Stomach (tissue), 9 donors: ENCODE measurements around the gene ATF5. TPM values are rescaled to one million over a fixed set of nuclear protein-coding genes. Genes with fewer than 3 reads are reported as not detected.

Experiments used
- DNase-seq, 2 donors: peaks; one replicate each; pipeline versions ENCODE4 v3.0.0 to v3.0.0-alpha.2; 2013 to 2019
- H3K27ac ChIP-seq, 5 donors: fragments of 200-600 bp in 4 of 5; sonication (generic) in 4 of 5; one replicate each; pipeline ENCODE4 v1.5.1; 2013 to 2019; ENCODE audit warnings: mild to moderate bottlenecking in 1 of 5, moderate library complexity in 1 of 5
- H3K27me3 ChIP-seq, 3 donors: fragments of 200-600 bp; sonication (generic); one replicate each; pipeline ENCODE4 v1.5.1; 2017 to 2019; ENCODE audit warnings: mixed run types in 1 of 3
- H3K36me3 ChIP-seq, 4 donors: fragments of 200-600 bp; sonication (generic); 1 replicate in 3 of 4; 2 replicates in 1 of 4; pipeline ENCODE4 v1.5.1; 2016 to 2019
- H3K4me1 ChIP-seq, 4 donors: fragments of 200-600 bp; sonication (generic); one replicate each; pipeline ENCODE4 v1.5.1; 2016 to 2019
- H3K4me3 ChIP-seq, 4 donors: fragments of 200-600 bp; sonication (generic) in 3 of 4; one replicate each; pipeline ENCODE4 v1.5.1; 2016 to 2019; ENCODE audit warnings: mild to moderate bottlenecking in 1 of 4
- H3K9me3 ChIP-seq, 4 donors: fragments of 200-600 bp; sonication (generic); one replicate each; pipeline ENCODE4 v1.5.1; 2016 to 2019
- CTCF ChIP-seq, 7 experiments: fragments of 450-650 bp in 4 of 7; fragments of 200-600 bp in 3 of 7; sonication (generic) in 3 of 7; IDR thresholded peaks; one replicate each; pipeline ENCODE4 v1.5.1; 2016 to 2019; ENCODE audit warnings: antibody characterized with exemption in 7 of 7, control low read depth in 2 of 7, mild to moderate bottlenecking in 1 of 7
- EP300 ChIP-seq: sonication (generic); formaldehyde crosslinking; IDR thresholded peaks from one replicate; pipeline ENCODE4 v1.6.1; 2017; ENCODE audit warnings: antibody characterized with exemption
- POLR2A ChIP-seq, 4 donors: fragments of 450-650 bp; IDR thresholded peaks; one replicate each; pipeline ENCODE4 v1.6.1; 2016; ENCODE audit warnings: antibody characterized with exemption in 4 of 4, control low read depth in 2 of 4, mild to moderate bottlenecking in 1 of 4, moderate library complexity in 1 of 4
- POLR2AphosphoS5 ChIP-seq, 3 donors: sonication (generic); formaldehyde crosslinking; IDR thresholded peaks; one replicate each; pipeline ENCODE4 v1.6.1; 2016; ENCODE audit warnings: antibody characterized with exemption in 3 of 3
- WGBS, 5 donors: extraction: QIAGEN DNeasy Blood & Tissue Kit in 3 of 5; methylation state at CpG; one replicate each; pipeline versions ENCODE4 v1.1.5 to v1.1.7; 2013 to 2018; 5-methylcytosine and 5-hydroxymethylcytosine counted together
- intact Hi-C: fragments of 100-400 bp; cut with DNase I; formaldehyde crosslinking; loops from one replicate; pipeline ENCODE4 v1.15.1; 2023; ENCODE audit warnings: low total_unique reads
- polyA plus RNA-seq, 3 donors: library from polyadenylated mRNA; stranded (reverse); fragments of 200-250 nt; gene quantifications; one replicate each; pipeline ENCODE4 v1.2.3, GENCODE V29; 2013
- total RNA-seq, 5 donors: library from RNA; depleted of rRNA; stranded (reverse); fragments of >200 nt; gene quantifications; one replicate each; pipeline versions ENCODE4 v1.1.0 to v1.2.3, GENCODE V29; 2014 to 2016
- donor health status: healthy with polysubstance abuse.
- donor health status: Bipolar disorder and iron deficiency.
- donor health status: healthy.

ATF5 gene
- total and polyA plus RNA-seq, 8 donors = 2.2 to 40.3 (median 9.9) TPM

GRCh38 chr19:49913720-49914119 is 15.3 kb upstream of the ATF5 start:
- TF ChIP-seq EP300 (no peak), POLR2AphosphoS5 (IDR thresholded peaks at IDR 0.05) (no peak), POLR2A (IDR thresholded peaks at IDR 0.05) (no peak), CTCF (IDR thresholded peaks at IDR 0.05) (no peak)
- no peak overlapping the region for H3K27ac ChIP-seq

DNA sequence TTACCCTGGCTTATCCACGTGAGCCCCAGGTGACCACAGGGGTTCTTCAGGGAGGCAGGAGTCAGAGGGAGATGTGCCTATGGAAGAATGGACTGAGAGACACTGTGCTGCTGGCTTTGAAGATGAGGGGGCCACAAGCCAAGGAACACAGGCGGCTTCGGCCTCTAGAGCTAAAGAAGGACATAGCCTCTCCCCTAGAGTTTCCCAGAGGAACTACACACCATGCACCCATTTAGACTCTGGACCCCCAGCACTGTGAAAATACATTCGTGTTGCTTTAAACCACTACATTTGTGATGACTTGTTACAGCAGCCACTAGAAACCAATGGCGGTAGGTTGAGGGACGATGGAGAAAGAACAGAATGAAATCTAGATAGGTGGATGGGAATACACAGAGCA is 13.7 kb upstream of the ATF5 start:
- Histone ChIP-seq H3K27ac (no peak overlapping the region), H3K4me1 (peaks cover 0 to 14% (median 6%) of the 10 kb centered on the region in 4 donors), H3K9me3 (no peaks in the 10 kb centered on the region), H3K4me3 (no peak overlapping the region), H3K27me3 (no peaks in the 10 kb centered on the region), H3K36me3 (peaks cover 0 to 87% (median 65%) of the 10 kb centered on the region in 4 donors)
- TF ChIP-seq POLR2AphosphoS5 (IDR thresholded peaks at IDR 0.05) (no peak), POLR2A (IDR thresholded peaks at IDR 0.05) (no peak), CTCF (IDR thresholded peaks at IDR 0.05) (no peak), EP300 (no peak)
- intact Hi-C loops = no loop called here
- 96 to 100% (median 99%) methylated on average over 6 of the region's 6 CpGs for WGBS, 5 donors
- no peak for DNase-seq

More at GRCh38 chr19:49913720-49914119, 15.3 kb upstream of the ATF5 start:
- DNase-seq = no peak
- Histone ChIP-seq H3K4me1 (peaks cover 0 to 14% (median 6%) of the 10 kb centered on the region in 4 donors), H3K36me3 (peaks cover 7 to 87% (median 76%) of the 10 kb centered on the region in 4 donors), H3K27me3 (no peaks in the 10 kb centered on the region), H3K9me3 (no peaks in the 10 kb centered on the region), H3K4me3 (no peak overlapping the region)
- intact Hi-C loops = no loop called here
- 86 to 94% (median 91%) methylated on average over 10 of the region's 10 CpGs for WGBS, 5 donors

DNA sequence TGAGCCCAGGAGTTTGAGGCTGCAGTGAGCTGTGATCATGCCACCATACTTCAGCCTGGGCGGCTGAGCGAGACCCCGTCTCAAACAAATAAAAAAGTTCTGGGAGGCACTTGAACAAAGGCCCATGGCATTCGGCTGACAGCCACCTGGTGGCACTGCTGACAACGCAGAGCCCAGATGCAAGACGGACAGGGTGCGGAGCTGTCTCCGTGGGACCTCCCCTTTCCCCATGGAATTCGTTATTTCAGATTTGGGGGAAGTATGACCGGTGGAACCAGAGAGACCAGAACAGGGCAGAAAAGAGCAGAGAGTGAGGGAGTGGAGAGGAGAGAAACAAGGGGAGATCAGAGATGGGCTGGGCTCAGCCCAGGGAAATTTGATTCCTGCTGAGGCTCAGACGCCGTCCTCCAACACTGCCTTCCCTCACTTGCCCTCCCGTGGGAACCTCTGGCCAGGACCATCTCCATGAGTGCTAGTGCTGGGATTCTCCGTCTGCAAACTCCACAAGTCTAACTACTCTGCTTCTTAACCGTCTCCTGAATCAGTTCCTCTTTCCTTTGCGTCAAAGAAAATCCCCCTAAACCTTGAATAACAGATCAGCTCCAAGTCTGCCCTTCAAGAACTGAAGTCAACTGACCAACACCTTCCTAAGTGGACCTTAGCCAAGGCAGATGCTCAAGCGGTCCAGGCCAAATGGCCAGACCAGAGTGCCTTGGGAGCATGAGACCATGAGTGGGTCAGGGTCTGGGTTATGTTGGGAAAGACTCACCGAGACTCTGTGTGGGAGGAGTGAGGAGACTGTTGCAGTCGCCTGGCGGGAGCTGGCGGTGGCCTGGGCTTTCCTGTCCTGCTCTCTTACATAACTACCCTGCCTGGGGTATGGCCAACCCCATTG is 11.9 kb upstream of the ATF5 start:
- no peak for TF ChIP-seq EP300
- TF ChIP-seq CTCF (IDR thresholded peaks at IDR 0.05) = no peak
- TF ChIP-seq POLR2AphosphoS5 (IDR thresholded peaks at IDR 0.05) = no peak
- no peak for TF ChIP-seq POLR2A (IDR thresholded peaks at IDR 0.05)
- Histone ChIP-seq H3K27me3 (no peaks in the 10 kb centered on the region), H3K9me3 (no peaks in the 10 kb centered on the region), H3K4me1 (peaks cover 0 to 3% (median 0%) of the 10 kb centered on the region in 4 donors), H3K27ac (no peak overlapping the region), H3K4me3 (no peak overlapping the region), H3K36me3 (peaks cover 0 to 98% (median 78%) of the 10 kb centered on the region in 4 donors)
- 81 to 87% (median 84%) methylated on average over 21 of the region's 21 CpGs for WGBS, 5 donors
- DNase-seq = peak in 1 of 2 donors; percentile 47
- intact Hi-C loops = no loop called here

GRCh38 chr19:49918089-49918488 is 10.9 kb upstream of the ATF5 start:
- Histone ChIP-seq H3K4me3 (no peak overlapping the region), H3K27me3 (no peaks in the 10 kb centered on the region), H3K4me1 (peaks cover 0 to 13% (median 0%) of the 10 kb centered on the region in 4 donors), H3K27ac (no peak overlapping the region), H3K9me3 (no peaks in the 10 kb centered on the region), H3K36me3 (peaks cover 3 to 100% (median 79%) of the 10 kb centered on the region in 4 donors)
- TF ChIP-seq CTCF (IDR thresholded peaks at IDR 0.05) (no peak), POLR2AphosphoS5 (IDR thresholded peaks at IDR 0.05) (no peak), EP300 (no peak), POLR2A (IDR thresholded peaks at IDR 0.05) (no peak)
- DNase-seq = no peak
- 88 to 98% (median 94%) methylated on average over 8 of the region's 8 CpGs for WGBS, 5 donors
- intact Hi-C loops = no loop called here
